Liver (tissue), 9 donors: ENCODE results near the gene LIPC. TPM values are rescaled to one million over a fixed set of nuclear protein-coding genes. Genes with fewer than 3 reads are reported as not detected.

Experiments used
- DNase-seq: peaks from one replicate; pipeline ENCODE4 v3.0.0-alpha.2; 2017; ENCODE audit warnings: low spot score
- H3K27ac ChIP-seq, 2 donors: one replicate each; pipeline ENCODE4 v1.7.0; 2013; ENCODE audit warnings: inconsistent platforms in 2 of 2, low read length in 2 of 2, control low read depth in 1 of 2, low read depth in 1 of 2, mild to moderate bottlenecking in 1 of 2
- H3K27me3 ChIP-seq, 4 donors: one replicate each; pipeline versions ENCODE4 v1.6.1 to v1.7.0; 2013; ENCODE audit warnings: low read length in 3 of 4, inconsistent platforms in 1 of 4, mild to moderate bottlenecking in 1 of 4, moderate library complexity in 1 of 4; ENCODE audit not compliant: control insufficient read depth in 4 of 4, insufficient read depth in 4 of 4
- H3K36me3 ChIP-seq, 4 donors: one replicate each; pipeline versions ENCODE4 v1.6.1 to v1.7.0; 2013; ENCODE audit warnings: low read length in 3 of 4, mild to moderate bottlenecking in 3 of 4, low read depth in 1 of 4, moderate library complexity in 1 of 4; ENCODE audit not compliant: control insufficient read depth in 4 of 4, insufficient read depth in 3 of 4
- H3K4me1 ChIP-seq, 4 donors: one replicate each; pipeline versions ENCODE4 v1.6.1 to v1.7.0; 2013; ENCODE audit warnings: low read length in 3 of 4, mild to moderate bottlenecking in 3 of 4, moderate library complexity in 1 of 4; ENCODE audit not compliant: control insufficient read depth in 4 of 4, insufficient read depth in 4 of 4
- H3K4me3 ChIP-seq, 3 donors: one replicate each; pipeline versions ENCODE4 v1.6.1 to v1.7.0; 2013; ENCODE audit warnings: low read length in 3 of 3, control low read depth in 1 of 3, low read depth in 1 of 3, mild to moderate bottlenecking in 1 of 3
- H3K9ac ChIP-seq, 2 donors: one replicate each; pipeline ENCODE4 v1.7.0; 2013; ENCODE audit warnings: low read length in 2 of 2, mild to moderate bottlenecking in 2 of 2, moderate library complexity in 2 of 2, control low read depth in 1 of 2, low read depth in 1 of 2
- H3K9me3 ChIP-seq, 4 donors: one replicate each; pipeline versions ENCODE4 v1.6.1 to v1.7.0; 2013; ENCODE audit warnings: low read length in 3 of 4; ENCODE audit not compliant: control insufficient read depth in 4 of 4
- FOXA2 ChIP-seq: IDR thresholded peaks from 2 replicates; pipeline ENCODE4 v1.6.1; 2016; ENCODE audit warnings: antibody characterized with exemption
- HNF4A ChIP-seq, 2 donors: conservative IDR thresholded peaks; 2 replicates each; pipeline ENCODE4 v1.6.1; 2016; ENCODE audit warnings: antibody characterized with exemption in 2 of 2, mild to moderate bottlenecking in 2 of 2
- HNF4G ChIP-seq: IDR thresholded peaks from 2 replicates; pipeline ENCODE4 v1.6.1; 2016; ENCODE audit warnings: antibody characterized with exemption
- JUND ChIP-seq, 2 donors: IDR thresholded peaks; 2 replicates each; pipeline ENCODE4 v1.6.1; 2016; ENCODE audit warnings: antibody characterized with exemption in 2 of 2
- NR2F2 ChIP-seq: IDR thresholded peaks from 2 replicates; pipeline ENCODE4 v1.6.1; 2016; ENCODE audit warnings: antibody characterized with exemption
- RAD21 ChIP-seq, 2 donors: IDR thresholded peaks; 2 replicates each; pipeline ENCODE4 v1.6.1; 2016; ENCODE audit warnings: antibody characterized with exemption in 2 of 2, mild to moderate bottlenecking in 2 of 2
- REST ChIP-seq: IDR thresholded peaks from 2 replicates; pipeline ENCODE4 v1.6.1; 2016; ENCODE audit warnings: antibody characterized with exemption, mild to moderate bottlenecking
- RXRA ChIP-seq, 2 donors: IDR thresholded peaks; 2 replicates each; pipeline ENCODE4 v1.6.1; 2017 to 2018; ENCODE audit warnings: antibody characterized with exemption in 2 of 2, mild to moderate bottlenecking in 1 of 2
- SP1 ChIP-seq: IDR thresholded peaks from 2 replicates; pipeline ENCODE4 v1.6.1; 2018; ENCODE audit warnings: antibody characterized with exemption, mild to moderate bottlenecking
- TAF1 ChIP-seq: conservative IDR thresholded peaks from 2 replicates; pipeline ENCODE4 v1.6.1; 2016; ENCODE audit warnings: antibody characterized with exemption, mild to moderate bottlenecking
- YY1 ChIP-seq: IDR thresholded peaks from 2 replicates; pipeline ENCODE4 v1.6.1; 2016; ENCODE audit warnings: antibody characterized with exemption, mild to moderate bottlenecking
- WGBS: extraction: QIAGEN DNeasy Blood & Tissue Kit; methylation state at CpG from one replicate; pipeline ENCODE4 v1.1.7; 2013; 5-methylcytosine and 5-hydroxymethylcytosine counted together
- polyA plus RNA-seq, 2 donors: library from polyadenylated mRNA; stranded (reverse) in 1 of 2; unstranded in 1 of 2; fragments of 200-250 nt in 1 of 2; fragments of >200 nt in 1 of 2; fragmentation: Nextera tagmentation in 1 of 2; extraction: Ambion mirVana in 1 of 2; gene quantifications; one replicate each; pipeline versions ENCODE4 v1.2.1 to v1.2.3, GENCODE V29; 2013 to 2015
- total RNA-seq, 2 donors: library from RNA; depleted of rRNA; stranded (reverse); fragments of >200 nt; gene quantifications; one replicate each; pipeline ENCODE4 v1.2.3, GENCODE V29; 2014
- TF ChIP-seq, protein P1 (sequence below): IDR thresholded peaks from 2 replicates; pipeline ENCODE4 v1.6.1; 2016; ENCODE audit warnings: antibody characterized with exemption
- TF ChIP-seq, protein P2 (sequence below): fragments of 150-350 bp; IDR thresholded peaks from 2 replicates; pipeline ENCODE4 v1.5.1; 2017; ENCODE audit warnings: improper control_type of control experiment, low read depth, low read length; ENCODE audit not compliant: missing input control
- TF ChIP-seq, protein P3 (sequence below): IDR thresholded peaks from 2 replicates; pipeline ENCODE4 v1.6.1; 2016; ENCODE audit warnings: antibody characterized with exemption
- donor health status: healthy.
- donor health status: healthy.
- donor health status: healthy.
- donor health status: healthy.
- donor health status: healthy.

The LIPC gene
- total and polyA plus RNA-seq, 4 donors = 60.1 to 268 (median 131) TPM

DNA sequence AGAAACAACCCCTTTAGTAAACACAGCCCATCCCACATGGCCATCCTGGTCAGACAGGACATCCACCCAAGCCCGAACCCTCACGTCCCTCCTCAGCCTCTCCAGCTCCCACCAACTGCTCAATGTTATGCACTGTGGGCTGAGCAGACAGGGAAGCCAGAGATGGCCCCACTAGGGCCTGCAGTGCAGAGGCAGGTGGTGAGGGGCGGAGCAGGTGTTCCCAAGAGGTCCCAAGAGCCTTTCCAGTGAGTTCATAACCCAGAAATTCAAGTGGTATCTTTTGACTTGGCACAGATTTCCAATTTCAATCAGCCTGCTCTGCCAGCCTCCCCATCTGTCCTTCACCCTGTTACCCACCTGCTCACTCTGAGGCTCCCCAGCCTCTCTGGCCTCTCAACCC, 130.3 kb downstream of the LIPC start:
- TF ChIP-seq HNF4A (conservative IDR thresholded peaks at IDR 0.05) = no peak
- TF ChIP-seq NR2F2 = no peak
- no peak for TF ChIP-seq YY1
- TF ChIP-seq, protein P1, sequence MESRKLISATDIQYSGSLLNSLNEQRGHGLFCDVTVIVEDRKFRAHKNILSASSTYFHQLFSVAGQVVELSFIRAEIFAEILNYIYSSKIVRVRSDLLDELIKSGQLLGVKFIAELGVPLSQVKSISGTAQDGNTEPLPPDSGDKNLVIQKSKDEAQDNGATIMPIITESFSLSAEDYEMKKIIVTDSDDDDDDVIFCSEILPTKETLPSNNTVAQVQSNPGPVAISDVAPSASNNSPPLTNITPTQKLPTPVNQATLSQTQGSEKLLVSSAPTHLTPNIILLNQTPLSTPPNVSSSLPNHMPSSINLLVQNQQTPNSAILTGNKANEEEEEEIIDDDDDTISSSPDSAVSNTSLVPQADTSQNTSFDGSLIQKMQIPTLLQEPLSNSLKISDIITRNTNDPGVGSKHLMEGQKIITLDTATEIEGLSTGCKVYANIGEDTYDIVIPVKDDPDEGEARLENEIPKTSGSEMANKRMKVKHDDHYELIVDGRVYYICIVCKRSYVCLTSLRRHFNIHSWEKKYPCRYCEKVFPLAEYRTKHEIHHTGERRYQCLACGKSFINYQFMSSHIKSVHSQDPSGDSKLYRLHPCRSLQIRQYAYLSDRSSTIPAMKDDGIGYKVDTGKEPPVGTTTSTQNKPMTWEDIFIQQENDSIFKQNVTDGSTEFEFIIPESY = no peak
- no peak for TF ChIP-seq SP1
- TF ChIP-seq TAF1 = no peak
- no peak for TF ChIP-seq JUND (IDR thresholded peaks at IDR 0.05)
- no peak for TF ChIP-seq RXRA (IDR thresholded peaks at IDR 0.05)
- 83% methylated on average over 3 of the region's 3 CpGs for WGBS

DNA sequence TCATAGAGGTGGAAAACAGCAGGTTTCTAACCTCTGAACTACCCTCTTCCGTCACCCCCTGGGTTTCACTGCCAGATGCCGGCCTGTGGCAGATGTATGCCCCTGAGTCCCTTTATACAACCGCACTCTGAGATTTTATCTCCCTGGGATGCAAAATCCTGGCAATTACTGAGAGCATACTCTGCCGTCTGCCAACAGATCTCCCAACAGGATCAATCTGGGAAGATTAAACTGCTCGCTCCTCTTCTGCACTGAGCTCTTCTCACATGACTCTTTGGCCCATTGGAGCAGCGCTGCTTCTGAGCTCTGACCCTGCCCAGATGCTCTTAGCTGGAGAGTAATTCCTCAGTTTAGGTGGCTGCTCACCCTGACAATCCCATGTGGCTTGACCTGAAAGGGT, 133.2 kb downstream of the LIPC start:
- Histone ChIP-seq H3K4me3 (no peak overlapping the region), H3K4me1 (no peaks in the 10 kb centered on the region), H3K9me3 (no peaks in the 10 kb centered on the region), H3K27me3 (no peaks in the 10 kb centered on the region), H3K36me3 (peaks cover 1 to 13% (median 10%) of the 10 kb centered on the region in 4 donors), H3K27ac (no peak overlapping the region), H3K9ac (no peak overlapping the region)
- no peak for TF ChIP-seq FOXA2
- no peak for TF ChIP-seq TAF1
- TF ChIP-seq JUND (IDR thresholded peaks at IDR 0.05) = no peak
- no peak for TF ChIP-seq REST
- TF ChIP-seq HNF4G = no peak
- no peak for TF ChIP-seq RXRA (IDR thresholded peaks at IDR 0.05)
- TF ChIP-seq YY1 = no peak
- no peak for DNase-seq
- WGBS = 77% methylated on average over 6 of the region's 6 CpGs

More for the DNA sequence above, 130.3 kb downstream of the LIPC start:
- no peak for DNase-seq
- no peaks in the 10 kb centered on the region for H3K9me3 ChIP-seq
- H3K36me3 ChIP-seq = peaks cover 1 to 16% (median 10%) of the 10 kb centered on the region in 4 donors
- H3K4me1 ChIP-seq = peaks cover 0 to 4% (median 1%) of the 10 kb centered on the region in 4 donors
- H3K4me3 ChIP-seq = no peak overlapping the region
- H3K27me3 ChIP-seq = no peaks in the 10 kb centered on the region
- no peak overlapping the region for H3K27ac ChIP-seq
- no peak overlapping the region for H3K9ac ChIP-seq

DNA sequence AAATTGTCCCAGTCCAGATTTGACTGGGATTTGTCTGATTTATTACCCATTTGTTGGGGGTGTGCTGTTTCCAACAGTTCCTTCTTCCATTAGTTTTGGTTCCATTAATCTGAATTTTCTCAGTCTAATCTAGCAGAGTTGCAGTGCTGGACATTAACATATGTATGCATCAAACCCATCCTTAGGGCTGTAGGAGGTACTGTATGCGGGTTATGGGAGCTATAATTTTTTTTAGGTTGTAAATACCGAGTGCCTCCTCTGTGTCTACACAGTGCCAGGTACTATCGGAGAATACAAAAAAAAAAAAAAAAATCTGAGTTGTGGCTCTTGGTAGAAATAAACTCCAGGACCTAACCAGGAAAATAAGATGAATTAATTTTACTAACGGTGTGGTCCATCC, 133.8 kb downstream of the LIPC start:
- no peaks in the 10 kb centered on the region for H3K27me3 ChIP-seq
- 69% methylated on average over 4 of the region's 4 CpGs for WGBS
- TF ChIP-seq HNF4G (no peak), REST (no peak), YY1 (no peak), SP1 (no peak), HNF4A (conservative IDR thresholded peaks at IDR 0.05) (no peak), RAD21 (IDR thresholded peaks at IDR 0.05) (no peak), TAF1 (no peak)
- TF ChIP-seq, protein P2, sequence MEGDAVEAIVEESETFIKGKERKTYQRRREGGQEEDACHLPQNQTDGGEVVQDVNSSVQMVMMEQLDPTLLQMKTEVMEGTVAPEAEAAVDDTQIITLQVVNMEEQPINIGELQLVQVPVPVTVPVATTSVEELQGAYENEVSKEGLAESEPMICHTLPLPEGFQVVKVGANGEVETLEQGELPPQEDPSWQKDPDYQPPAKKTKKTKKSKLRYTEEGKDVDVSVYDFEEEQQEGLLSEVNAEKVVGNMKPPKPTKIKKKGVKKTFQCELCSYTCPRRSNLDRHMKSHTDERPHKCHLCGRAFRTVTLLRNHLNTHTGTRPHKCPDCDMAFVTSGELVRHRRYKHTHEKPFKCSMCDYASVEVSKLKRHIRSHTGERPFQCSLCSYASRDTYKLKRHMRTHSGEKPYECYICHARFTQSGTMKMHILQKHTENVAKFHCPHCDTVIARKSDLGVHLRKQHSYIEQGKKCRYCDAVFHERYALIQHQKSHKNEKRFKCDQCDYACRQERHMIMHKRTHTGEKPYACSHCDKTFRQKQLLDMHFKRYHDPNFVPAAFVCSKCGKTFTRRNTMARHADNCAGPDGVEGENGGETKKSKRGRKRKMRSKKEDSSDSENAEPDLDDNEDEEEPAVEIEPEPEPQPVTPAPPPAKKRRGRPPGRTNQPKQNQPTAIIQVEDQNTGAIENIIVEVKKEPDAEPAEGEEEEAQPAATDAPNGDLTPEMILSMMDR = no peak
- TF ChIP-seq, protein P3, sequence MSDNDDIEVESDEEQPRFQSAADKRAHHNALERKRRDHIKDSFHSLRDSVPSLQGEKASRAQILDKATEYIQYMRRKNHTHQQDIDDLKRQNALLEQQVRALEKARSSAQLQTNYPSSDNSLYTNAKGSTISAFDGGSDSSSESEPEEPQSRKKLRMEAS = no peak
- TF ChIP-seq, protein P1 = no peak

More for the DNA sequence above, 133.8 kb downstream of the LIPC start:
- no peak overlapping the region for H3K9ac ChIP-seq
- DNase-seq = no peak
- H3K36me3 ChIP-seq = peaks cover 1 to 13% (median 10%) of the 10 kb centered on the region in 4 donors
- no peaks in the 10 kb centered on the region for H3K9me3 ChIP-seq
- H3K4me3 ChIP-seq = no peak overlapping the region
- no peaks in the 10 kb centered on the region for H3K4me1 ChIP-seq
- no peak overlapping the region for H3K27ac ChIP-seq
